Panc1 (cell line): ENCODE measurements around the gene UBASH3A. TPM values are rescaled to one million over a fixed set of nuclear protein-coding genes. Genes with fewer than 3 reads are reported as not detected.

ENCODE experiments used
- ATAC-seq: fragments of 200-7000 bp; cut with Tn5 transposase; 2 replicates; pipeline ENCODE4 v1.9.1; 2020; ENCODE audit warnings: mild to moderate bottlenecking, moderate library complexity
- BruUV-seq: library from RNA; stranded (reverse); fragments of 400-500 nt; replicated peaks from 2 replicates; lab custom pipeline; 2021; lab: Mats Ljungman, UMichigan
- CTCF ChIA-PET: fragments of 300-600 bp; sonication (Branson Sonifier 250); formaldehyde crosslinking; loops from one replicate; lab custom pipeline; 2022; ENCODE audit warnings: antibody characterized with exemption; lab: Charles Lee
- POLR2A ChIA-PET: fragments of 300-600 bp; sonication (Branson Sonifier 250); formaldehyde crosslinking; loops from one replicate; lab custom pipeline; 2022; ENCODE audit warnings: antibody characterized with exemption; lab: Charles Lee
- DNase-seq: peaks from one replicate; pipeline ENCODE4 v3.0.0-alpha.2; 2010; ENCODE audit warnings: low read depth, low spot score
- H3K27ac ChIP-seq: 2 replicates; pipeline ENCODE4 v1.5.1; 2011; ENCODE audit warnings: mild to moderate bottlenecking, low read length, inconsistent platforms
- H3K27me3 ChIP-seq: fragments of 200-500 bp; sonication (Bioruptor generic); 2 replicates; pipeline ENCODE4 v1.6.0; 2014; ENCODE audit warnings: low read length, inconsistent platforms; ENCODE audit not compliant: control insufficient read depth, insufficient read depth
- H3K36me3 ChIP-seq: fragments of 200-500 bp; sonication (Bioruptor generic); 2 replicates; pipeline ENCODE4 v1.5.1; 2014; ENCODE audit warnings: inconsistent platforms, mild to moderate bottlenecking, low read length, moderate library complexity; ENCODE audit not compliant: control insufficient read depth, insufficient read depth
- H3K4me1 ChIP-seq: 2 replicates; pipeline ENCODE4 v1.5.1; 2011; ENCODE audit warnings: inconsistent platforms, mild to moderate bottlenecking, low read length, moderate library complexity; ENCODE audit not compliant: control insufficient read depth, insufficient read depth
- H3K4me3 ChIP-seq, 2 experiments: 2 replicates each; pipeline ENCODE4 v1.5.1; 2011 to 2012; ENCODE audit warnings: low read depth in 2 of 2, low read length in 2 of 2, mild to moderate bottlenecking in 2 of 2, inconsistent platforms in 1 of 2, moderate library complexity in 1 of 2
- H3K9me3 ChIP-seq: fragments of 200-500 bp; sonication (Bioruptor generic); 2 replicates; pipeline ENCODE4 v1.5.1; 2014; ENCODE audit warnings: low read depth, mild to moderate bottlenecking, inconsistent platforms, low read length, moderate library complexity; ENCODE audit not compliant: control insufficient read depth, insufficient read depth
- CTCF ChIP-seq: fragments of 450-650 bp; IDR thresholded peaks from 2 replicates; pipeline ENCODE4 v1.5.1; 2017; ENCODE audit warnings: mild to moderate bottlenecking
- POLR2AphosphoS5 ChIP-seq: IDR thresholded peaks from 2 replicates; pipeline ENCODE4 v1.6.1; 2012; ENCODE audit warnings: mild to moderate bottlenecking, low read depth, low read length, moderate library complexity
- REST ChIP-seq, 2 experiments: IDR thresholded peaks; 2 replicates each; pipeline ENCODE4 v1.6.1; 2011 to 2012; ENCODE audit warnings: low read depth in 2 of 2, control low read depth in 1 of 2, low read length in 1 of 2, mild to moderate bottlenecking in 1 of 2, moderate library complexity in 1 of 2; ENCODE audit not compliant: insufficient read depth in 1 of 2
- SIN3A ChIP-seq: IDR thresholded peaks from 2 replicates; pipeline ENCODE4 v1.6.1; 2012; ENCODE audit warnings: low read depth, mild to moderate bottlenecking, low read length, moderate library complexity, borderline replicate concordance; ENCODE audit not compliant: insufficient read depth
- TCF7L2 ChIP-seq: IDR thresholded peaks from 2 replicates; pipeline ENCODE4 v1.6.1; 2011; ENCODE audit warnings: mild to moderate bottlenecking, low read depth, low read length, inconsistent platforms
- in situ Hi-C: cut with HindIII; loops from 2 replicates; pipeline ENCODE4 v1.10.0; 2016; ENCODE audit warnings: low sequenced_read_pairs, low pct_unique_long_range_greater_than_20kb
- intact Hi-C: fragments of 100-400 bp; cut with micrococcal nuclease; formaldehyde crosslinking; loops from one replicate; pipeline ENCODE4 v1.10.0; 2022; ENCODE audit not compliant: unreplicated experiment
- total RNA-seq: library from RNA; stranded (reverse); gene quantifications from one replicate; pipeline ENCODE4 v1.2.1, GENCODE V29; 2021; ENCODE audit not compliant: unreplicated experiment

The UBASH3A gene
- total RNA-seq, 1 experiment from 2014 or later = 0.33 TPM

- no peak for DNase-seq
- no peak overlapping the region for H3K27ac ChIP-seq
- H3K27me3 ChIP-seq = no peaks in the 10 kb centered on the region
- no peaks in the 10 kb centered on the region for H3K9me3 ChIP-seq
- H3K4me1 ChIP-seq = no peaks in the 10 kb centered on the region
- no peak overlapping the region for H3K4me3 ChIP-seq
- ChIA-PET POLR2A (no interaction called here), CTCF (no interaction called here)
- ATAC-seq = no peak
- no peak for TF ChIP-seq TCF7L2
- TF ChIP-seq CTCF = no peak
- TF ChIP-seq REST (IDR thresholded peaks at IDR 0.05; ENCODE audit: insufficient read depth in 1 of 2, low read depth in 2 of 2, low read length in 1 of 2) = no peak
- TF ChIP-seq POLR2AphosphoS5 = no peak
- TF ChIP-seq SIN3A = no peak
- intact Hi-C loops (loop anchor here (10.0 kb wide), 1 partner anchor 243 kb away; no protein-coding TSS in a partner anchor), in situ Hi-C loops (no loop called here)
- no TSS peak for BruUV-seq
- H3K36me3 ChIP-seq = no peaks in the 10 kb centered on the region
Measured at GRCh38 chr21:42387843-42388340, 15.8 kb upstream of the UBASH3A start.

- ATAC-seq (no peak), DNase-seq (no peak)
- intact Hi-C loops (loop anchor here (10.0 kb wide), 1 partner anchor 244 kb away; no protein-coding TSS in a partner anchor), in situ Hi-C loops (no loop called here)
- Histone ChIP-seq H3K27me3 (no peaks in the 10 kb centered on the region), H3K4me3 (no peak overlapping the region), H3K36me3 (no peaks in the 10 kb centered on the region), H3K9me3 (no peaks in the 10 kb centered on the region), H3K27ac (no peak overlapping the region), H3K4me1 (no peaks in the 10 kb centered on the region)
- POLR2A ChIA-PET = no interaction called here
- no peak for TF ChIP-seq SIN3A
- CTCF ChIA-PET = no interaction called here
- BruUV-seq = no TSS peak
Measured at GRCh38 chr21:42388740-42389448, 14.8 kb upstream of the UBASH3A start.

DNA sequence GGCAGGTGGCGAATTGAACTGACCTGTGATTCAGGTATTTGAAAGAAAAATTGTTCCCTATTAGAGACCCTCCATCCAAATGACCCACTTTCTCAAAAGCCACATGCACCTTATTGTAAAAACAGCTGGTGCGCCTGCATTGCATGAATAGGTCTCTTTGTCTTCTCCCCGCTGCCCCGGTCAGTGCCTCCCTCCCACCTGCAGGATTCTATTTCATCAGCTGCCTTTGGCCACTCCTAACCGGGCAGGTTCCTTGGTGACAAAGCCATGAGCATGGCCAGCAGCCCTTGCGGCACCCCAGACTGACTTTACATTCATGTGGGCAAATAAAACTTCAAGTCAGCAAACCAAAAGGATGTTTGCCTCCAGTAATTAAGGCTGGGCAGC lies 14.3 kb upstream of the UBASH3A start:
- in situ Hi-C loops = no loop called here
- Histone ChIP-seq H3K27ac (no peak overlapping the region), H3K9me3 (no peaks in the 10 kb centered on the region), H3K4me3 (no peak overlapping the region), H3K4me1 (no peaks in the 10 kb centered on the region), H3K36me3 (no peaks in the 10 kb centered on the region), H3K27me3 (no peaks in the 10 kb centered on the region)
- BruUV-seq = no TSS peak
- POLR2A ChIA-PET = no interaction called here
- DNase-seq (no peak), ATAC-seq (no peak)
- TF ChIP-seq REST (IDR thresholded peaks at IDR 0.05; ENCODE audit: insufficient read depth in 1 of 2, low read depth in 2 of 2, low read length in 1 of 2) (no peak), CTCF (no peak), TCF7L2 (no peak), POLR2AphosphoS5 (no peak), SIN3A (no peak)
- intact Hi-C loops = loop anchor here (10.0 kb wide), 1 partner anchor 245 kb away; no protein-coding TSS in a partner anchor
- CTCF ChIA-PET = no interaction called here
